Stimulated activated CD4-positive, alpha-beta T cell treated with anti-CD3 and anti-CD28 coated beads, Interleukin-4, amount 100 ng/mL, for 1 hour (primary cell): ENCODE results near the gene PCLO.

Source experiments
- DNase-seq: peaks from one replicate; pipeline ENCODE4 v3.0.0-alpha.2; 2020

PCLO gene

GRCh38 chr7:82810558-82811259 lies 352.0 kb downstream of the PCLO start:
- DNase-seq: no peak

DNA sequence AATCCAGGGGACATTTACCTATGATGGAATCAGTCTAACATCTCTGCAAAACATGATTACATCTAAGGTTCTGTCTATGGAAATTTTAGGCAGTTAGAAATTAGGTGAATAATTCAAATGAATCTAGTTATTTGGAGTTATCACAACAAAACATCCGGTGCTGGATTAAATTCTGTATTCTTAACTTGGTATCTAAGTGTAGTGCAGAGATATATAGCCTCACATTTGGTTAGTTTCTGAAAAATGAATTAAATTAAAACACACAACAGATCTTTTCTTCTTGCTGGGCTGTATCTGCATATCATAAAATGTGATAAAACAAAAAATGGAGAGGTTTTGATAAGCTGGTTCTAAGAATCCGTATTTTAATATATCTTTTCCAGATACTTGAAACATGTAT lies 354.1 kb downstream of the PCLO start:
- no peak for DNase-seq

DNA sequence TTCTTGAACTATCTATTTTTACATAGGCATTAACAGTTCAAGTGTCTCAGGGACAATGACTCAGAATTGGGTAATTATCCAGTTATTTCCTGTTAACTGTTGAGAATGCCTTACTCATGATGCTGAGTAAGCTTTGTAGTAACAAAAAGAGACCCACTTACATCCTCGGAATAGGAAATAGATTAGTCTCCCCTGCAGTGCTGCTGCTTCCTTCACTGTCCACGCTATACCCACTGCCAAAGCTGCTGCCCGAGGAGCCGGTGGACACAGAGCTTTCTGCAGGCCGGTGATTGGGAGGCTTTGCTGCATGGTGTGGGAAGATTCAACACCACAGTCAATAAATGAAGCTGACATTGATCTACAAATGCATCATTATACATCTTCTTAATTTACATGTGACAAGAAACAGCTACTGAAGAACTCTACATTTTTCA lies 357.1 kb downstream of the PCLO start:
- DNase-seq: no peak

- no peak for DNase-seq
These were observed 359.3 kb downstream of the PCLO start for GRCh38 chr7:82803411-82803810.

GRCh38 chr7:82789883-82790609 lies 372.6 kb downstream of the PCLO start:
- no peak for DNase-seq

GRCh38 chr7:82778021-82778420 lies 384.7 kb downstream of the PCLO start:
- DNase-seq: no peak

DNA sequence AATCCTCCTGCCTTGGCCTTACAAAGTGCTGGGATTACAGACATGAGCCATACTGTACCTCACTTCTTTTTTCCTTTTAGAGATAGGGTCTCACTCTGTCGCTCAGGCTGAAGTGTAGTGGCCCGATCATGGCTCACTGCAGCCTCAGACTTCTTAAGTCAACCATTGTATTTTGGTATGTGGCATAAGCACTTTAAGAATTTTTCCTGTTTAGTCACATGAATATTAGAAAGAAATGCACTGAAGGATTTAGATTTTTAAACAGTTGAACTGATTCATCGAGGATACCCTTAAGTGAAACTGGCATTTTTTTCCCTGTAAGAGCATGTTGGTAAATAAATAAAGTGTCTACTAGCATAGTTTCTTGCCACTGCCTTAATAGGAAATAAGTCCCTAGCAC lies 399.8 kb downstream of the PCLO start:
- DNase-seq: no peak

DNA sequence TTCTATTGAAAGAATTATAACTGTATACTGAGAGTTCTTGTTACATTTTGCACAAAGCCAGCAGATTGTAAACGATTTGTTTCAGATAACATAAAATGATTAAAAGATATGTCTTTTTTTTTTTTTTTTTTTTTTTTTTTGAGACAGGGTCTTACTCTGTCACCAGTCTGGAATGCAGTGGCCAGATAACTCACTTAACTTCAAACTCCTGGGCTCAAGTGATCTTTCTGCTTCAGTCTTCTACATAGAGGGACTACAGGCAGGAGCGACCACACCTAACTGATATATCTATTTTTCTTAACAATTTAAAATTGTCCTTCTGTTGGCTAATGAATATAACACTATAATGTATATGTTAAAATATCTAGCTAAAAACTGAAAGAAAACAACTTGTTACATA lies 401.9 kb downstream of the PCLO start:
- no peak for DNase-seq

- no peak for DNase-seq
These were observed 402.6 kb downstream of the PCLO start for GRCh38 chr7:82760074-82760473.

DNA sequence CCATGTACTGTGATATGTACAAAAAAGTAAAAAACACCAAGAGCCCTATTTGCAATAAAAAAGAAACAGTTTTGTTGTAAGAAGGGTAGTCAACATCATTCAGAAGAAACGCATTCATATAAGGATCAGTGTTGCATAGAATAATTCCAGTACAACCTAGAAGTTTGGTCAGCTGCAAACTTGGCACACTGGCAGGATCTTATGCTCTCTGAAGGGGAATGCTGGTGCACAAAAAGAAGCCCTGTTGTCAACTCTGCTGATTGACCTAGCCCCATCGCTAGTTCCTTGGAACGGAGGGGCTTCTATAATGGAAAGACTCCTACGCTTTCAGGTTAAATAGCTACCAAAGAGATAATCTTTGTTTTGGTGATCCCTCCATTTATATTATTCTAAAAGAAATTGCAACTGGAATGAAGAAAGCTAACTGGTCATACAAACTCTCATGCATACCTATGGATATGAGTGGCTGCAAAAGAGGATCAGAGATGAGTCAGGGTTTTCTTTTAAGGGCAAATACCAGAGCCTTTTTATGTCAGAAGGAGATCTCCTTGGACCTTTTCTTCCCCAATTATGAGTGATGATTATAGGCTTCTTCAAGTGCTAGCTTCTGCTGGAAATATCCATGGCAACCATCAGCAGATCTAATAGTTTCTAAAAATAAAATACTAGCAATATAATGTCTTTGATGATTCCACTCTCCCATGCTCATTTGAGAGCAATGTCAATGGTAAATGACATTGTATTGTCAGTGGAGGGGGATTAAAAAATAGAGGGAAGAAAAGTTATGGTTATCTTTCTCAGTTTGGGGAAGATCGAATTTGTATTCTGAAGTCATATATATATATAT lies 406.8 kb downstream of the PCLO start:
- no peak for DNase-seq

GRCh38 chr7:82750007-82750406 lies 412.7 kb downstream of the PCLO start:
- no peak for DNase-seq

GRCh38 chr7:82745820-82746219 lies 416.9 kb downstream of the PCLO start:
- no peak for DNase-seq

DNA sequence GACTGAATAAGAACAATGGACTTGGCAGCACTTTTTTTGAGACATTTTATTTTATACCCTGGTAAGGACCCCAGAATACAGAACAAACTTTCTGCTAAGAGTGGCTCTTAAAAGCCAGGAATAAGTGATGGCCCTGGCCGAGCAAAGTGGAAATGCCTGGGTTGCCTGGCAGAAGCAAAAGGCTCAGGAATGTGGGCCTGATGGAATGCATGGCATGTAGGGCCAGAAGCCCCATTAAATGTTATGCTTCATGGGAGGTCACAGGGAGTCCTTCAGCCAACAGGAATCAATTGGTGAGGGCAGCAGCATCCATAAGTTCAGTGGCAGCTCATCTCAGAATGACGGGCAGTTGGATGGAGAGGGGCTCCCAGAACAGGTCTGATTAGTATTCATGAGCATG lies 417.6 kb downstream of the PCLO start:
- no peak for DNase-seq

DNA sequence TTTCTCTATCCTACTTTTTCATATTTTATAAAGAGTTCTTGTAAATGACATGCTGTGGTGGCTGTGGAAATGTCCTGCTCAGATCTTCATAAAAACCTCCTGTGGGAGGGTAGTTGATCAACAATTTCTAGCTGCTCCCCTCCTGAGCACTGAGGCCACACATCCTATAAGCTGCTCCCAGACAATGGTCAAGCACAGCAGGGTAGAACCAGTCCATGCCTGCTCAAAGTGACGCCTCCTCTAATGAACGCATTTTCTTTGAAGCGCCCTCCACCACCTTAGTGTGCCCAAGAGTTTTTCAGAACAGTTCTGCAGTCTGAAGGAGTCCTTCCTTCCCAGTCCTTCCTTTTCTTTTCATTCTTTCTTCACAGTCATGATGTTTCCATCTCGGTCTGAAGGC lies 420.5 kb downstream of the PCLO start:
- no peak for DNase-seq

DNA sequence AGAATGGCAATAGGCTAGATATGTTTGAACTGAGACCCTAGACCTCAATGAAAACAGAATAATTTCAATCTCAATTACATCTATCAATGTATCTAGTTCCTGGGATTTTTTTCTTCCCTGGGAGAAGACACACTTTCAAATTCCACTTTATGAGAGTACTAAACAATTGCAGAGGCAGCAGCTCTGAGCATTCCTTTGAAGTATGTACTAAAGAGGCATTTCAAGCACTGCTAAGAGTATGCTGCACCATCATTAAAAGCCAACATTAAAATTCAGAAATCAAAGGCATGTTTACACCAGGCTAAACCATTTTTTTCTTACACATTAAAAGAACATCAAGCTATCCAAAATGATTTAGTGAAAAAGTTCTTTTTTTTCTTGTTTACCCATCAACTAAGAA lies 421.2 kb downstream of the PCLO start:
- no peak for DNase-seq

DNA sequence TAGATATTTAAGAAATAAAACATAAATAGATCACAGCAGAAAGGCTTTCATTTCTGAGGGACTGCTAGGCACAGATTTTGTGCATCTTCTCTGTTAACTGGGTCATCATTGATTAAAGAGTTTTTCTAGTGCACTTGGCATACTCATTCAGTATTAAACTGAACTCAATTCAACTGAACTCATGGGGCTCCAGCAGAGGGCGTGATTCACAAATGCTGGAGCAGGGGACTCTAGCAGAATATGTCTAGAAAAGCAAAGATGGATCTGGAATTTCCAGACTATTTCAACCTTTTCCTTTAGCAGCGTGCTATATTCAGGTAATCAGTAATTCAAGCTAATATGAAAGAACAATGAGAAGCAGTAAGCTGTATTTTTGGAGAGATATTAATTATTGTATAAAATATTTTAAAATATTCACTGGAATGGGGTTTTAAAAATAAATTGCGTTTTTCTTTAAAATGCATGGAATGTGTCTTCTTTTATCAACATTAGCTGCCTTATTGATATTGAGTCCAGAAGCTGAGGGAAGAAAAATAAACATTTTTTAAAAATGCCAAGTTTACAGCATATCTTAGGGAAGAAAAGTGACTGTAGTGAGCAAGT lies 422.3 kb downstream of the PCLO start:
- no peak for DNase-seq

GRCh38 chr7:82736633-82737032 lies 426.1 kb downstream of the PCLO start:
- DNase-seq: no peak

DNA sequence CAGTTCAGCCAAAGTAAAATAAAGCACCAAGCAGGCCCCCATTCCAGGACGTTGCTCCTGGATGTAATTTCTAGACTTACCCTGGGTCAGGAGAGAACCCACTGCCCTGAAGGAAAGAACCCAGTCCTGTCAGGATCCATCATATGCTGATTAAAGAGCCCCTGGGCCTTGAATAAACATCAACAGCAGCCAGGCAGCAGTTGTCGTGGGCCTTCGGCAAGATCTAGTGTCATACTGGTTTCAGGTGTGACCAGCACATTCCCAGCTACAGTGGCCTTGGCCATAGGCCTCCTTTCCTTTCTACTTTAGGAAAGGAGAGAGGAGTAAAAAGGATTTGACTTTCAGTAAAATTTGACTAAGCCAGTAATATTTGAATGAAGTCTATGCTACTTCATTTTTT lies 430.0 kb downstream of the PCLO start:
- no peak for DNase-seq

- DNase-seq: no peak
These were observed 433.3 kb downstream of the PCLO start for GRCh38 chr7:82729172-82730030.

- DNase-seq: no peak
These were observed 436.5 kb downstream of the PCLO start for GRCh38 chr7:82726038-82726800.

GRCh38 chr7:82723411-82723810 lies 439.3 kb downstream of the PCLO start:
- DNase-seq: no peak

- no peak for DNase-seq
These were observed 439.7 kb downstream of the PCLO start for GRCh38 chr7:82722946-82723345.
